Psoas muscle (tissue), 8 donors: ENCODE measurements around the gene FOXN3. TPM values are rescaled to one million over a fixed set of nuclear protein-coding genes. Genes with fewer than 3 reads are reported as not detected.

Source experiments
- ATAC-seq, 4 donors: fragments of 200-7000 bp; cut with Tn5 transposase; one replicate each; pipeline ENCODE4 v1.9.1; 2020; ENCODE audit warnings: moderate library complexity in 3 of 4, mild to moderate bottlenecking in 2 of 4
- DNase-seq, 2 donors: peaks; one replicate each; pipeline ENCODE4 v3.0.0-alpha.2; 2020
- H3K27ac ChIP-seq: fragments of 200-600 bp; one replicate; pipeline ENCODE4 v1.8.0; 2022
- H3K27me3 ChIP-seq, 3 donors: fragments of 200-600 bp in 1 of 3; one replicate each; pipeline versions ENCODE4 v1.6.1 to v1.8.0; 2013 to 2022; ENCODE audit warnings: low read length in 2 of 3, mild to moderate bottlenecking in 2 of 3, moderate library complexity in 1 of 3; ENCODE audit not compliant: insufficient read depth in 3 of 3
- H3K36me3 ChIP-seq, 2 donors: fragments of 200-600 bp in 1 of 2; one replicate each; pipeline versions ENCODE4 v1.6.1 to v1.8.0; 2013 to 2022; ENCODE audit warnings: low read depth in 1 of 2, mild to moderate bottlenecking in 1 of 2, moderate library complexity in 1 of 2; ENCODE audit not compliant: insufficient read depth in 1 of 2
- H3K4me1 ChIP-seq: fragments of 200-600 bp; one replicate; pipeline ENCODE4 v1.8.0; 2022
- H3K4me3 ChIP-seq: fragments of 200-600 bp; one replicate; pipeline ENCODE4 v1.8.0; 2022; ENCODE audit warnings: mild to moderate bottlenecking
- H3K9me3 ChIP-seq: fragments of 200-600 bp; one replicate; pipeline ENCODE4 v1.8.0; 2022
- WGBS, 3 donors: extraction: QIAGEN DNeasy Blood & Tissue Kit; methylation state at CpG; one replicate each; pipeline versions ENCODE4 v1.1.6 to v1.1.7; 2013; 5-methylcytosine and 5-hydroxymethylcytosine counted together
- intact Hi-C, 2 donors: fragments of 100-400 bp; cut with DNase I; formaldehyde crosslinking; loops; one replicate each; pipeline versions ENCODE4 v1.11.0 to v1.14.2; 2022
- polyA plus RNA-seq, 3 donors: library from polyadenylated mRNA; stranded (reverse); fragments of 200-250 nt; gene quantifications; one replicate each; pipeline ENCODE4 v1.2.3, GENCODE V29; 2013
- total RNA-seq, 4 donors: library from RNA; stranded (reverse); fragmentation: NEBNext Ultra II Directional in 2 of 4; extraction: Animal tissue kit (Norgen Biotek cat#: 25700) in 2 of 4; gene quantifications; one replicate each; pipeline versions ENCODE4 v1.2.1 to v1.2.4, GENCODE V29; 2021 to 2023
- TF ChIP-seq, protein P1 (sequence below): fragments of 200-600 bp; IDR thresholded peaks from one replicate; pipeline ENCODE4 v1.8.0; 2022; ENCODE audit warnings: antibody characterized with exemption
- donor health status: healthy with polysubstance abuse.
- donor health status: DM: no; HTN: no; CAD: no; lungs with moderate emphysema.
- donor health status: Bipolar disorder and iron deficiency.
- donor health status: healthy.
- donor health status: DM: yes; HTN: yes; CAD: no.
- donor health status: DM: no; HTN: no; CAD: no.
- donor health status: DM: no; HTN: no; CAD: no.
- donor health status: DM: yes; HTN: yes; CAD: no.

The FOXN3 gene
- total and polyA plus RNA-seq, 7 donors: 10.1 to 123 (median 73.6) TPM

DNA sequence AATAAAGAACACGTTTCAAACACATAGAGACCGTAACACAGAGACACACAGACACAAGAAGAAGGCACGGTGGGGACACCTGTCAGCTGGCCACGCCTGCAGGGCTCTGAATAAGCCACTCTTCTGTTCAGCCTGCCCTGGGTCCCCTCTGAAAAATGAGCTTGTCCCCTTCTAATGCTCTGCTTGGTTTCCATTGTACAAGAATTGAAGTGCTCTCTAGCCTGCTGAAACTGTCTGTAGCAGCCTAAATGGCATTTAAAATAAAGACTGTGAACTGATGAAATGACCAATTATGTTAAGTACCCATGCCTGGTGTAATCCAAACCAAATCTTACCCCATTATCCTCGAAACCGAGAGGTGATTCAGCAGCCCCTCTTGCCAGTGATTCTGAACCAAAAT, 139.8 kb downstream of the FOXN3 start:
- H3K27me3 ChIP-seq: no peaks in the 10 kb centered on the region
- no peak for ATAC-seq
- no peaks in the 10 kb centered on the region for H3K4me1 ChIP-seq
- no peak overlapping the region for H3K4me3 ChIP-seq
- WGBS, 3 donors: 72 to 80% (median 75%) methylated on average over 6 of the region's 6 CpGs
- DNase-seq: no peak
- intact Hi-C loops: no loop called here
- TF ChIP-seq, protein P1, sequence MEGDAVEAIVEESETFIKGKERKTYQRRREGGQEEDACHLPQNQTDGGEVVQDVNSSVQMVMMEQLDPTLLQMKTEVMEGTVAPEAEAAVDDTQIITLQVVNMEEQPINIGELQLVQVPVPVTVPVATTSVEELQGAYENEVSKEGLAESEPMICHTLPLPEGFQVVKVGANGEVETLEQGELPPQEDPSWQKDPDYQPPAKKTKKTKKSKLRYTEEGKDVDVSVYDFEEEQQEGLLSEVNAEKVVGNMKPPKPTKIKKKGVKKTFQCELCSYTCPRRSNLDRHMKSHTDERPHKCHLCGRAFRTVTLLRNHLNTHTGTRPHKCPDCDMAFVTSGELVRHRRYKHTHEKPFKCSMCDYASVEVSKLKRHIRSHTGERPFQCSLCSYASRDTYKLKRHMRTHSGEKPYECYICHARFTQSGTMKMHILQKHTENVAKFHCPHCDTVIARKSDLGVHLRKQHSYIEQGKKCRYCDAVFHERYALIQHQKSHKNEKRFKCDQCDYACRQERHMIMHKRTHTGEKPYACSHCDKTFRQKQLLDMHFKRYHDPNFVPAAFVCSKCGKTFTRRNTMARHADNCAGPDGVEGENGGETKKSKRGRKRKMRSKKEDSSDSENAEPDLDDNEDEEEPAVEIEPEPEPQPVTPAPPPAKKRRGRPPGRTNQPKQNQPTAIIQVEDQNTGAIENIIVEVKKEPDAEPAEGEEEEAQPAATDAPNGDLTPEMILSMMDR: no peak
- H3K27ac ChIP-seq: no peak overlapping the region
- H3K36me3 ChIP-seq: peaks cover 0 to 5% of the 10 kb centered on the region in 2 donors
- no peaks in the 10 kb centered on the region for H3K9me3 ChIP-seq

DNA sequence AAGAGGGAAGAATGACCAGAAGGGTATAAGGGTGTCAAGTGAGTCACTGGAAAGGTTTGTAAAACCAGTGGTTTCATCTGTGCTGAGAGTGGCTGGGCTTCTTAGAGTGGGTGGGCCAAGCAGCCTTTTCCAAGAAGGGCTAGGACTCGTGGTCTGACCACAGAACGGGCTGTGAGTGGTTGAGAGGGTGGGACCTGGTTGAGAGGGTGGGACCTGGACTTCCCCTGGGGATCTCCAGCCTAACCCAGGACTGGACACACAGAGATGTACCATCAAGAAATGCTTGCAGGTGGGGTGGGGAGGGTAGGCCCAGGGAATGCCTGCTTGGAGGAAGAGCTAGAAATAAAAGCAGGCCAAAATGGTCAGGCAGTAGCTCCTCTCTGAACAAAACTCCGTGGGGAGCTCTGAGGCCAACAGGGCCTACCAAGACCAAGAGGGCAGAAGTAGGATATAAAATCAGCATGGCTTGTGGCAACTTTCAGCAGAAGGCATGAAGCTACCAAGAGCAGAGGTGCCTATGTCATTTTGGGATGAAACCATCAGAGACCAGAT, 140.5 kb downstream of the FOXN3 start:
- H3K27me3 ChIP-seq: no peaks in the 10 kb centered on the region
- TF ChIP-seq, protein P1: no peak
- peak in 1 of 4 donors; percentile 44 for ATAC-seq
- H3K27ac ChIP-seq: no peak overlapping the region
- peaks cover 0 to 5% of the 10 kb centered on the region in 2 donors for H3K36me3 ChIP-seq
- H3K4me1 ChIP-seq: no peaks in the 10 kb centered on the region
- no peaks in the 10 kb centered on the region for H3K9me3 ChIP-seq
- intact Hi-C loops: no loop called here
- 76 to 84% (median 81%) methylated on average over 3 of the region's 3 CpGs for WGBS, 3 donors
- no peak overlapping the region for H3K4me3 ChIP-seq
- no peak for DNase-seq

GRCh38 chr14:89270439-89271227, 146.4 kb downstream of the FOXN3 start:
- peaks cover 30% of the 10 kb centered on the region for H3K4me1 ChIP-seq

DNA sequence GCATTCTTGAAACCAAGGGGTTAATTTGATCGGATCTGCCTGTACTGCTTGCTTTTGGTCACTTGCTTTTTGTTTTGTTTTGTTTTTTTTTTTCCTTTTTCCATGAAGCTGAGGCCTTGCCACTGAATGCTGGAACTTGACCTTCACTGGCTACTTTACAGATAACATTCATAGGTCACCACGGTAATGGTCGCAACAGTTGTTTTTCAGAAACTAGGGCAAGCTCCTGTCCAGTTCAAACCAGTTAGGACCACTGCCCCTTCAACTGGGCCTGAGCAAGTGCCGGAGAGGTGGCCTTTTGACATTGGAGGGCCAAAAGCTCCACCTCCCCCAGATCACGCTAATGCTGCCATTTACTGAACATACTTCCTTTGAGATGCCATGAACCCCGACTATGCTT, 147.6 kb downstream of the FOXN3 start:
- DNase-seq (no peak), ATAC-seq (no peak)
- no peaks in the 10 kb centered on the region for H3K27me3 ChIP-seq
- H3K27ac ChIP-seq: no peak overlapping the region
- TF ChIP-seq, protein P1: no peak
- H3K4me3 ChIP-seq: no peak overlapping the region
- intact Hi-C loops: loop anchor here in 1 of 2 donors (5.0 kb wide), 1 partner anchor 502 kb away; no protein-coding TSS in a partner anchor
- H3K9me3 ChIP-seq: no peaks in the 10 kb centered on the region
- H3K4me1 ChIP-seq: peaks cover 30% of the 10 kb centered on the region
- H3K36me3 ChIP-seq: no peaks in the 10 kb centered on the region
- 43 to 52% (median 44%) methylated on average over 6 of the region's 6 CpGs for WGBS, 3 donors

More at GRCh38 chr14:89270439-89271227, 146.4 kb downstream of the FOXN3 start:
- Histone ChIP-seq H3K27me3 (no peaks in the 10 kb centered on the region), H3K9me3 (no peaks in the 10 kb centered on the region), H3K27ac (no peak overlapping the region), H3K36me3 (no peaks in the 10 kb centered on the region), H3K4me3 (no peak overlapping the region)
- ATAC-seq (no peak), DNase-seq (no peak)
- WGBS, 3 donors: 77 to 80% (median 80%) methylated on average over 7 of the region's 7 CpGs
- intact Hi-C loops: no loop called here
- TF ChIP-seq, protein P1: no peak
